GM19372 (cell line): ENCODE measurements around the gene NCOA5.

ENCODE experiments used
- ATAC-seq: cut with Tn5 transposase; IDR thresholded peaks from one replicate; pipeline ENCODE4 v1.9.1; 2021; ENCODE audit warnings: mild to moderate bottlenecking, low read depth, moderate library complexity; ENCODE audit not compliant: unreplicated experiment

Gene NCOA5

GRCh38 chr20:46089417-46090388, at the start of gene NCOA5:
NCOA5 (minus strand) TSS chr20:46089962; CDS start chr20:46079424, 10,538 bp downstream.
- peak; percentile 80 for ATAC-seq

DNA sequence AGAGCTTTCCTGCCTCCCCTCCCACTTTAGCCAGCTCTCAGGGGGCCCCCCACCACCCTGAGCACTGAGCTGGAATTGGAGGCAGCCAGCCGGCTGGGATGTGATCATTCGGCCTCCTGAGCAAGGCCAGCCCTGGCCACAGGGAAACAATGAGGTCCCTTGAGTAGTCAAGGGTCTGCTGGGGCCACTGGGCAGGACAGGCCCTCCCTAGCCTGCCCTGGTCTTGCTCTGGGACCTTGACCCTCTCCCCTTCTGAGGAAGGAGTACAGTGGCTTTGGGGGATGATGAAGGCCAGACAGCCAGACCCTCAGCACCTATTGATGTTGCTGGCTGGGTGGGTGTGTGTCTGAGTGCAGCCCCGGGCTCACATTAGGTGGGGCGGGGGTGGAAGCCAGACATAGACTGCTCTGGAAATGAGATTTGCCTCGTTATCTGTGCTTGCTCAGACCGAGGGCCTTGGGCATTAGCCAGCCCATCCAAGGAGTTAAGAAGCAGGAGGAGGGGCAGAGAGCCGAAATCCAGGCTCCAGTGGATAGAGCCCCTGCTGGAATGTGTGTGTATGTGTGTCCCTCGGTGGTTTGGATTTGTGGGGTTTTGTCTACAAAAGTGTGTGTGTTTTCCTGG, 49.6 kb upstream of the NCOA5 start:
- no peak for ATAC-seq

DNA sequence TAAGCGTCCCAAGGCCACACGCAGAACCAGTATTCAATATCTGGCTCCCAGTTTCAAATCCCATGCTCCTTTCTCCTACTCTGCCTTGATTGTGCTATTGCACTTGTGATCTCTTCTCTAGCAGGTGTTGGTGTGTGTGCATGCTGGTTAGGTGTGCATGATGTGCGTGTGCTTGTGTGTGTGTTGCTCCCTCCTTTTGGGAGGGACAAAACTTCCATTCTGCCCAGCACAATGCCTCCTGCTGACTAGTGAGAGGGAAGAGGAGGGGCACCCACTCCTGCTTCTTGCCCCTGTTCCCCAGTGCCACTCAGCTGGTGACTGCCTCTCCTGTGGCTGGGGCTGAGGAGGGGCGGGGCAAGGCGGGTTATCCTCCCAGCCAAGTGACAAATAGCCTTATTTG, 48.1 kb upstream of the NCOA5 start:
- ATAC-seq: no peak

GRCh38 chr20:46135856-46136633, 46.3 kb upstream of the NCOA5 start:
- no peak for ATAC-seq

- ATAC-seq: no peak
These were observed 45.0 kb upstream of the NCOA5 start for GRCh38 chr20:46134716-46135115.

DNA sequence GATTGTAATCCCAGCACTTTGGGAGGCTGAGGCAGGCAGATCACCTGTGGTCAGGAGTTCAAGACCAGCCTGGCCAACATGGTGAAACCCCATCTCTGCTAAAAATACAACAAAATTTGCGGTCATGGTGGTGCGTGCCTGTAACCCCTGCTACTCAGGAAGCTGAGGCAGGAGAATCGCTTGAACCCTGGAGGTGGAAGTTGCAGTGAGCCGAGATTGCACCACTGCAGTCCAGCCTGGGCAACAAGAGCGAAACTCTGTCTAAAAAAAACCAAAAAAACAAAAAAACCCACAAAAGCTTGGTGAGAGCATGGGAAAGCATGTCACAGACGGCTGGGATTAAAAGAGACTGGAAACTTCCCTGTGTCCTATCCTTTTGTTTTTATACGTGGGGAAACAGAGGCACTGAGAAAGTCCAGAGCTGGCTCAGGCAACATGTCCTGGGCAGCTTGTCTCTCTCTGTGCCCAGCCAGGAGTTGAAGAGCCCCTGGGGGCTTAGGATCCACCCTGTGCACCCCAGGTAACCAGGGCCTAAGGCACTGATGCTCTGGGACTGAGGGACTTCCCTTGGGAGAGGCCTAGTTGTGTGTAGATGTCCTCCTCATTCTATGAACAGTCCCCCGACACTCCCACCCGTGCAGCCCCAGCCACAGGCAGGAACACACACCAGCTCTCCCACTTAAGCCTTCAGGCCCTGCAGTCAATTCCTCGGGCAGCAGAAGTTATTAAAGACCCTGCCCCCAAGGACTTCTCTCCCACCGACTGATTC, 44.3 kb upstream of the NCOA5 start:
- no peak for ATAC-seq

- no peak for ATAC-seq
These were observed 43.0 kb upstream of the NCOA5 start for GRCh38 chr20:46132705-46133120.

DNA sequence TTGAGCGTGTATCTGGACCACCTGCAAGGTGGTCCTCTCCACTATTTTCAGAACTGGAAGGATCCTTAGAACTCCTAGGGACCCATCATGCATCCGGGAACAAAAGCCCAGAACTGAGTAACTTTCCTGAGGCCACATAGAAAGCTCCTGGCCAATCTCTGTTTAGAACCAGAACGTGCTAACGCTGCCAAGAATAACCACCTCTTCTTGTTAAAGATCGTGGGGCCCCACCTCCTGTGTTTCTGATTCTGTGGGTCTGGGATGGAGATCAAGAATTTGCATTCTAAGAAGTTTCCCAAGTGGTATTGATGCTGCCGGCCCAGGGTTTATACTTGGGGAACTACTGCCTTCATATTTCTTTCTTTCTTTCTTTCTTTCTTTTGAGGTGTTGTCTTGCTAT, 41.6 kb upstream of the NCOA5 start:
- ATAC-seq: no peak

DNA sequence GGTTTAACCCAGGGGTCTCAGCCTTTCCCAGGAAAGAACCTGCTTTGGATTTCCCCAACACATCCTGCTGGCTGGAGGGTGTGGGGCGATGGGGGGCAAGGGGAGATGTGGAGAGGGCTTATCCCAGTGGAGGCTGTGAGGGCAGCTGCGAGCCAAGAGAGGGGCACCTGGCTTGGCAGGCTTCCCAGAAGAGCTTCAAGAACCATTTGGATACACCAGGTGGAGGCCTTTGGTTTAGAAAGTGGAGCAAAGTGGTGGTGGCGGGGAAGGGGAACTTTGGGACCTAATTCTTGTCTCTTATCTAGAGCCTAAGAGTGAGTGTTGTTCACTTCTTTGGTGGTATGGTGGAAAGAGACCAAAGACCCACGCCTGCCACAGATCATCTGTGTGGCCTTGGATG, 40.8 kb upstream of the NCOA5 start:
- no peak for ATAC-seq

DNA sequence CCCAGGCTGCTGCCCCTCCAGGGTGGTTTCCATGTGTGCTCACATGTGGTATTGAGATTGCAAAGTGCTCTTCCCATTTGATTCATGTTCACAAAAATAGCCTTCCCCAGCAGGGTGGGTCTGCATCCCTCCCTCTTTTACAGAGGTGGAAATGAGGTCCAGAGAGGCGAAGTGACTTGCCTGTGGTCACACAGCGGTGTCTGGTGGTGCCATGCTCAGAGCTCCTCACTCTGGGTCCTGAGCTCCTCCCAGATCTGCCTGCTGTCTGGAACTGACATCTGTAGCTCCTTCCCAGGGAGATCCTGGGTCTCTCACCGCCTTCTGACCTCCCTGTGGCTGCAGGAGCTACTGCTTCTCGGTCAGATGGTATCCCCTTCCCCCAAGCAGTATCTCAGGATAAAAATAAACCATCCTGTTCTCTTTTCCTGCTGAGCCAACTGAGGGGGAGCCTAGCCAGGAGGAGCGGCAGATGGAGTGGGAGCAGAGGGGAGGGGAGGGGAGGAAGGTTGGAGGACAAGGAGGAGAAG, 40.3 kb upstream of the NCOA5 start:
- ATAC-seq: no peak

- no peak for ATAC-seq
These were observed 38.8 kb upstream of the NCOA5 start for GRCh38 chr20:46128310-46129151.

DNA sequence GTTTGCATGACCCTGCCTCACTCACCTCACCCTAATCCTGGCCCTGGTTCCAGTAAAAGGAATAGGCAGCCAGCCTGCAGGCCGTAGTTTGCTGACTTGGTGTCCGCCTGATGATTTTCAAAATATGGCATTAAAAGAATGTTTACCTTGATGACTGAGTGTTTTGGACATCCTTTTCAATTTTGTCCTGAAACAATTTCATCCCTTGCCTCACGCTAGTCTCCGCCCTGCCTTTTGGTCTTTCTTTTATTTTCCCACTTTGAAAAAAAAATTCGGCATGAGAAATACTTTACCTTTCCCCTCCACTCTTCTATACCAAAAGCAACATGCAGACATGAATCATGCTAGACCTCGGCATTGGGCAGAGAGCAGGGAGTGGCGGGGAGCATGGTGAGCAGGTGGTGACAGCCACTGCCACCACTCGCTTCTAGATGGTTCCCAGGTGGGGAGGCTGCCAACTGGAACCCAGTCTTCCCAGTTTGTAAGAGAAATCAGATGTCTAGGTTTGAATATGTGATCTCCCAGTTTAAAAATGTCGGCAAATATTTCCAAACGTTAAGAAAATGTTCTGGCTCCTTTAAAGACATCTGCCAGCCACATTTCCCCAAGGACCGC, 37.7 kb upstream of the NCOA5 start:
- ATAC-seq: no peak

GRCh38 chr20:46126440-46127056, 36.8 kb upstream of the NCOA5 start:
- no peak for ATAC-seq

DNA sequence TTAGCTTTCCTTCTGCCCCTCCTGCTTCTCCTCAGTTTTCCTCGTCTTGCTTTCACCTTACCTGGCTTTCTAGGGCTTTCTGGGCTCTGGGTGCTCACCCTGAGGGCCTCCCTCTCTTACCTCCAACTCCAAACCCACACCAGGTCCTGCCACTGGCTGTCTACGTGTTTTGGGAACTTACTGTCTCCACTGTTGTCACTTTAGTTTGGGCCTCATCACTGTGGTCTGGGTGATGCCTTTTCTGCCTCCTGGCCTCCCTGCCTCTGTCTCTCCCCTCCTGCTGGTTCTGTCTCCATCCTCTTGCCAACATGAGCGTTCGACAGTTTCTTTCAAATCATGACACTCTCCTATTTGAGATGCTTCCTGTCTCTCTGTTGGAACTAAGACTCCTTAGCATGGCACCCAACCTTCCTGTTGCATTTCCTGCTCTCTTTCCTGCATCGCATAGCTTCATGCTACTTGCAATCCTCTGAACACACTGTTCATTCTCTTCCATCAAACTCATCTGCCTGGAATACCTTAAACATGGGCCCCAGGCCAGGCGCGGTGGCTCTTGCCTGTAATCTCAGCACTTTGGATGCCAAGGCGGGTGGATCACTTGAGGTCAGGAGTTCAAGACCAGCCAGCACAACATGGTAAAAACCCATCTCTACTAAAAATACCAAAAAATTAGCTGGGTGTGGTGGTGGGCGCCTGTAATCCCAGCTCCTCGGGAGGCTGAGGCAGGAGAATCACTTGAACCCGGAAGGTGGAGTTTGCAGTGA, 33.9 kb upstream of the NCOA5 start:
- ATAC-seq: no peak

GRCh38 chr20:46122516-46123481, 33.0 kb upstream of the NCOA5 start:
- no peak for ATAC-seq

GRCh38 chr20:46122071-46122470, 32.3 kb upstream of the NCOA5 start:
- no peak for ATAC-seq
